ENCODE data around the gene ZNF575.

ZNF575 gene

GRCh38 chr19:43526884-43527859 lies 5.8 kb upstream of the ZNF575 start, which contains the start of gene ETHE1:
Gene ETHE1 (minus strand): TSS chr19:43527201. CDS start chr19:43527177, 24 bp downstream.
- ChIA-PET CTCF (interaction anchor here (0.6 to 14.5 kb wide), 13 partner anchors 8 to 423 kb away, joined by 3 to 749 read pairs (median 5); no protein-coding TSS in a partner anchor), POLR2A (interaction anchor here (0.5 to 2.7 kb wide), 5 partner anchors 8 to 80 kb away, joined by 3 to 10 read pairs (median 4); no protein-coding TSS in a partner anchor)
- Histone ChIP-seq H3K27ac (ENCODE audit: extremely low read depth, low read depth, low read length) (peak within 1 kb of the TSS; percentile 64; the same call in 1 of the 2 replicates), H3K36me3 (ENCODE audit: control insufficient read depth in 2 of 2, insufficient read depth in 1 of 2, low read length in 2 of 2) (peaks cover 0 to 13% of the 10 kb centered on the region in 2 experiments; a peak in 1 of 3 replicates), H3K4me1 (ENCODE audit: control insufficient read depth, insufficient read depth, low read length) (peaks cover 30% of the 10 kb centered on the region), H3K4me3 (ENCODE audit: low read depth, low read length) (peak within 1 kb of the TSS; percentile 60), H3K9me3 (ENCODE audit: control insufficient read depth, insufficient read depth, low read depth, low read length) (no peaks in the 10 kb centered on the region)
- TF ChIP-seq ZBTB20 (tag by site-specific recombination; IDR thresholded peaks at IDR 0.05) (peak; percentile 87), PRDM1 (tag by site-specific recombination; IDR thresholded peaks at IDR 0.05) (peak; percentile 75), ZNF335 (tag by site-specific recombination; conservative IDR thresholded peaks at IDR 0.05) (peak; percentile 81), ZNF416 (tag by site-specific recombination; IDR thresholded peaks at IDR 0.05) (no peak), ZNF266 (tag by site-specific recombination; IDR thresholded peaks at IDR 0.05; ENCODE audit: low read depth) (0 out of 2 replicates have a peak, but pooled peaks have one; percentile 10), KLF8 (tag by site-specific recombination; IDR thresholded peaks at IDR 0.05) (peak; percentile 95), ZSCAN5A (tag by site-specific recombination; IDR thresholded peaks at IDR 0.05) (0 out of 2 replicates have a peak, but pooled peaks have one; percentile 29), ZNF600 (tag by site-specific recombination; IDR thresholded peaks at IDR 0.05) (peak; percentile 86), KLF1 (tag by site-specific recombination; IDR thresholded peaks at IDR 0.05) (peak; percentile 98), ZNF394 (tag by site-specific recombination; IDR thresholded peaks at IDR 0.05; ENCODE audit: borderline replicate concordance) (peak; percentile 64; the same call in 1 of the 2 replicates), ZNF24 (tag by site-specific recombination; IDR thresholded peaks at IDR 0.05) (no peak), ZNF561 (tag by site-specific recombination; IDR thresholded peaks at IDR 0.05; ENCODE audit: borderline replicate concordance) (0 out of 2 replicates have a peak, but pooled peaks have one; percentile 58), ZNF23 (tag by site-specific recombination; IDR thresholded peaks at IDR 0.05; ENCODE audit: borderline replicate concordance) (peak; percentile 9; the same call in 1 of the 2 replicates), HIC1 (tag by site-specific recombination; IDR thresholded peaks at IDR 0.05) (peak; percentile 71; the same call in 1 of the 2 replicates), ZXDB (tag by site-specific recombination; IDR thresholded peaks at IDR 0.05) (peak; percentile 77), ZNF677 (tag by site-specific recombination; IDR thresholded peaks at IDR 0.05) (no peak), ZNF510 (tag by site-specific recombination; IDR thresholded peaks at IDR 0.05; ENCODE audit: insufficient replicate concordance) (no peak)
- TF ChIP-seq, protein P1, sequence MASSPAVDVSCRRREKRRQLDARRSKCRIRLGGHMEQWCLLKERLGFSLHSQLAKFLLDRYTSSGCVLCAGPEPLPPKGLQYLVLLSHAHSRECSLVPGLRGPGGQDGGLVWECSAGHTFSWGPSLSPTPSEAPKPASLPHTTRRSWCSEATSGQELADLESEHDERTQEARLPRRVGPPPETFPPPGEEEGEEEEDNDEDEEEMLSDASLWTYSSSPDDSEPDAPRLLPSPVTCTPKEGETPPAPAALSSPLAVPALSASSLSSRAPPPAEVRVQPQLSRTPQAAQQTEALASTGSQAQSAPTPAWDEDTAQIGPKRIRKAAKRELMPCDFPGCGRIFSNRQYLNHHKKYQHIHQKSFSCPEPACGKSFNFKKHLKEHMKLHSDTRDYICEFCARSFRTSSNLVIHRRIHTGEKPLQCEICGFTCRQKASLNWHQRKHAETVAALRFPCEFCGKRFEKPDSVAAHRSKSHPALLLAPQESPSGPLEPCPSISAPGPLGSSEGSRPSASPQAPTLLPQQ (tag by site-specific recombination; IDR thresholded peaks at IDR 0.05), result peak; percentile 100
- TF ChIP-seq, protein P2, sequence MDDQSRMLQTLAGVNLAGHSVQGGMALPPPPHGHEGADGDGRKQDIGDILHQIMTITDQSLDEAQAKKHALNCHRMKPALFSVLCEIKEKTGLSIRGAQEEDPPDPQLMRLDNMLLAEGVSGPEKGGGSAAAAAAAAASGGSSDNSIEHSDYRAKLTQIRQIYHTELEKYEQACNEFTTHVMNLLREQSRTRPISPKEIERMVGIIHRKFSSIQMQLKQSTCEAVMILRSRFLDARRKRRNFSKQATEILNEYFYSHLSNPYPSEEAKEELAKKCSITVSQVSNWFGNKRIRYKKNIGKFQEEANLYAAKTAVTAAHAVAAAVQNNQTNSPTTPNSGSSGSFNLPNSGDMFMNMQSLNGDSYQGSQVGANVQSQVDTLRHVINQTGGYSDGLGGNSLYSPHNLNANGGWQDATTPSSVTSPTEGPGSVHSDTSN (CRISPR knock-in tag; IDR thresholded peaks at IDR 0.05), result peak; percentile 78; the same call in 1 of the 2 replicates
- TF ChIP-seq, protein P3, sequence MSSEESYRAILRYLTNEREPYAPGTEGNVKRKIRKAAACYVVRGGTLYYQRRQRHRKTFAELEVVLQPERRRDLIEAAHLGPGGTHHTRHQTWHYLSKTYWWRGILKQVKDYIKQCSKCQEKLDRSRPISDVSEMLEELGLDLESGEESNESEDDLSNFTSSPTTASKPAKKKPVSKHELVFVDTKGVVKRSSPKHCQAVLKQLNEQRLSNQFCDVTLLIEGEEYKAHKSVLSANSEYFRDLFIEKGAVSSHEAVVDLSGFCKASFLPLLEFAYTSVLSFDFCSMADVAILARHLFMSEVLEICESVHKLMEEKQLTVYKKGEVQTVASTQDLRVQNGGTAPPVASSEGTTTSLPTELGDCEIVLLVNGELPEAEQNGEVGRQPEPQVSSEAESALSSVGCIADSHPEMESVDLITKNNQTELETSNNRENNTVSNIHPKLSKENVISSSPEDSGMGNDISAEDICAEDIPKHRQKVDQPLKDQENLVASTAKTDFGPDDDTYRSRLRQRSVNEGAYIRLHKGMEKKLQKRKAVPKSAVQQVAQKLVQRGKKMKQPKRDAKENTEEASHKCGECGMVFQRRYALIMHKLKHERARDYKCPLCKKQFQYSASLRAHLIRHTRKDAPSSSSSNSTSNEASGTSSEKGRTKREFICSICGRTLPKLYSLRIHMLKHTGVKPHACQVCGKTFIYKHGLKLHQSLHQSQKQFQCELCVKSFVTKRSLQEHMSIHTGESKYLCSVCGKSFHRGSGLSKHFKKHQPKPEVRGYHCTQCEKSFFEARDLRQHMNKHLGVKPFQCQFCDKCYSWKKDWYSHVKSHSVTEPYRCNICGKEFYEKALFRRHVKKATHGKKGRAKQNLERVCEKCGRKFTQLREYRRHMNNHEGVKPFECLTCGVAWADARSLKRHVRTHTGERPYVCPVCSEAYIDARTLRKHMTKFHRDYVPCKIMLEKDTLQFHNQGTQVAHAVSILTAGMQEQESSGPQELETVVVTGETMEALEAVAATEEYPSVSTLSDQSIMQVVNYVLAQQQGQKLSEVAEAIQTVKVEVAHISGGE (tag by site-specific recombination; conservative IDR thresholded peaks at IDR 0.05; ENCODE audit: low read depth), result peak; percentile 47; the same call in 1 of the 2 replicates
- TF ChIP-seq, protein P4, sequence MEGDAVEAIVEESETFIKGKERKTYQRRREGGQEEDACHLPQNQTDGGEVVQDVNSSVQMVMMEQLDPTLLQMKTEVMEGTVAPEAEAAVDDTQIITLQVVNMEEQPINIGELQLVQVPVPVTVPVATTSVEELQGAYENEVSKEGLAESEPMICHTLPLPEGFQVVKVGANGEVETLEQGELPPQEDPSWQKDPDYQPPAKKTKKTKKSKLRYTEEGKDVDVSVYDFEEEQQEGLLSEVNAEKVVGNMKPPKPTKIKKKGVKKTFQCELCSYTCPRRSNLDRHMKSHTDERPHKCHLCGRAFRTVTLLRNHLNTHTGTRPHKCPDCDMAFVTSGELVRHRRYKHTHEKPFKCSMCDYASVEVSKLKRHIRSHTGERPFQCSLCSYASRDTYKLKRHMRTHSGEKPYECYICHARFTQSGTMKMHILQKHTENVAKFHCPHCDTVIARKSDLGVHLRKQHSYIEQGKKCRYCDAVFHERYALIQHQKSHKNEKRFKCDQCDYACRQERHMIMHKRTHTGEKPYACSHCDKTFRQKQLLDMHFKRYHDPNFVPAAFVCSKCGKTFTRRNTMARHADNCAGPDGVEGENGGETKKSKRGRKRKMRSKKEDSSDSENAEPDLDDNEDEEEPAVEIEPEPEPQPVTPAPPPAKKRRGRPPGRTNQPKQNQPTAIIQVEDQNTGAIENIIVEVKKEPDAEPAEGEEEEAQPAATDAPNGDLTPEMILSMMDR (tag by site-specific recombination; IDR thresholded peaks at IDR 0.05), result peak; percentile 79
- TF ChIP-seq, protein P5, sequence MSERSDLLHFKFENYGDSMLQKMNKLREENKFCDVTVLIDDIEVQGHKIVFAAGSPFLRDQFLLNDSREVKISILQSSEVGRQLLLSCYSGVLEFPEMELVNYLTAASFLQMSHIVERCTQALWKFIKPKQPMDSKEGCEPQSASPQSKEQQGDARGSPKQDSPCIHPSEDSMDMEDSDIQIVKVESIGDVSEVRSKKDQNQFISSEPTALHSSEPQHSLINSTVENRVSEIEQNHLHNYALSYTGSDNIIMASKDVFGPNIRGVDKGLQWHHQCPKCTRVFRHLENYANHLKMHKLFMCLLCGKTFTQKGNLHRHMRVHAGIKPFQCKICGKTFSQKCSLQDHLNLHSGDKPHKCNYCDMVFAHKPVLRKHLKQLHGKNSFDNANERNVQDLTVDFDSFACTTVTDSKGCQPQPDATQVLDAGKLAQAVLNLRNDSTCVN (tag by site-specific recombination; optimal IDR thresholded peaks at IDR 0.05), result peak; percentile 66

All from HEK293 (cell line).